Small intestine (tissue), 7 donors: ENCODE results near the gene RPS6KA3. TPM values are rescaled to one million over a fixed set of nuclear protein-coding genes. Genes with fewer than 3 reads are reported as not detected.

Experiments used
- DNase-seq, 2 donors: peaks; one replicate each; pipeline versions ENCODE4 v3.0.0 to v3.0.0-alpha.2; 2013
- FAIRE-seq: peaks from 2 replicates; lab custom pipeline; 2012; peaks lifted over from hg19 to GRCh38; lab: Jason Lieb, UNC
- H3K27ac ChIP-seq, 3 donors: one replicate each; pipeline ENCODE4 v1.5.1; 2013; ENCODE audit warnings: low read length in 2 of 3, mild to moderate bottlenecking in 2 of 3, control low read depth in 1 of 3, inconsistent platforms in 1 of 3, low read depth in 1 of 3, moderate library complexity in 1 of 3
- H3K27me3 ChIP-seq, 3 donors: one replicate each; pipeline ENCODE4 v1.6.1; 2013; ENCODE audit warnings: low read length in 3 of 3, inconsistent platforms in 1 of 3; ENCODE audit not compliant: control insufficient read depth in 3 of 3, insufficient read depth in 3 of 3
- H3K36me3 ChIP-seq, 3 donors: one replicate each; pipeline ENCODE4 v1.6.1; 2013; ENCODE audit warnings: low read length in 3 of 3, inconsistent platforms in 1 of 3, low read depth in 1 of 3, mild to moderate bottlenecking in 1 of 3, moderate library complexity in 1 of 3; ENCODE audit not compliant: control insufficient read depth in 3 of 3, insufficient read depth in 2 of 3
- H3K4me1 ChIP-seq, 3 donors: one replicate each; pipeline ENCODE4 v1.6.1; 2013; ENCODE audit warnings: low read length in 2 of 3, inconsistent platforms in 1 of 3, low read depth in 1 of 3, mild to moderate bottlenecking in 1 of 3, moderate library complexity in 1 of 3; ENCODE audit not compliant: control insufficient read depth in 3 of 3, insufficient read depth in 2 of 3
- H3K4me3 ChIP-seq, 3 donors: one replicate each; pipeline ENCODE4 v1.5.1; 2013; ENCODE audit warnings: low read length in 3 of 3, control low read depth in 1 of 3, inconsistent platforms in 1 of 3, low read depth in 1 of 3, mild to moderate bottlenecking in 1 of 3, moderate library complexity in 1 of 3
- H3K9me3 ChIP-seq, 2 donors: one replicate each; pipeline ENCODE4 v1.6.1; 2013; ENCODE audit warnings: low read depth in 1 of 2, low read length in 1 of 2; ENCODE audit not compliant: control insufficient read depth in 2 of 2, insufficient read depth in 1 of 2
- WGBS, 3 donors: extraction: QIAGEN DNeasy Blood & Tissue Kit; methylation state at CpG; one replicate each; pipeline ENCODE4 v1.1.7; 2013; 5-methylcytosine and 5-hydroxymethylcytosine counted together
- polyA plus RNA-seq, 4 donors: library from polyadenylated mRNA; stranded (reverse) in 3 of 4; unstranded in 1 of 4; fragments of 200-250 nt in 3 of 4; fragments of 120-200 nt in 1 of 4; gene quantifications; one replicate each; pipeline versions ENCODE4 v1.2.1 to v1.2.3, GENCODE V29; 2013
- donor health status: healthy with polysubstance abuse.
- donor health status: control.
- donor health status: control.
- donor health status: Bipolar disorder and iron deficiency.
- donor health status: healthy.

Gene RPS6KA3
- polyA plus RNA-seq, 4 donors: 11.1 to 55.5 (median 16.6) TPM

DNA sequence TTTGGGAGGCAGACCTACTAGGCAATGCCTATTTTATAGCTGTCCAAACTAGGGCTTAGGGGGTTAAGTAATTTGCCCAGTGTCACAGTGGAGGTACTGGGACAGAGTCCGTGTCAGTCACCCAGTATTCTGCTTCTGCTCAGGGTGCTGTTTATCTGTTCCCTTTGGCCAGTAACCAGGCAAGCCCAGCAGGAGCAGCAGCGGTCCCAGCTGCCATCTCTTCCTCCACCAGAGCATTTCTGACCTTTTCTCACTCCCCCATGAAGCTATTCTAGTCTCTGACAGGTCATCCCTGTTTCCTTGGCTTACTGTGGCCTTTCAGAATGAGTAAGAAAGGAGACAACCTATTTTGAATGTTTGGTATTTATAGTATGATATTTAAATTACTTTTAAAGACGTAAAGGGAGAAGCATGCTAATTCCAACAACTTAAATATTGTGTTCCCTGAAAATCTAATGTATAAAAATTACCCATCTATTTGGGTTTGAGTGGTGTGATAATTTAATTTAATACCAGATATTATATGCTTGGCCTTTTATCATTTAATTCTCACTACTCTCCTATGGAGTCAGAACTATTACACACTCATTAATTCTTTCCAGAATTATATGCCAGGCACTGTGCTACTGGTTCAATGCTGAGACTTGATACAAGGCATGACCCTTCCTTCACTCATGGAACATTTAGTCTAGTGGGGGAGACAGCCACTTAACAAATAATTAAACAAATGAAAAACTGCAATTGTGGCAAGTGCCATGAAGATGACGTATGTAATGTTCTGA, 60.6 kb downstream of the RPS6KA3 start:
- no peak overlapping the region for H3K4me3 ChIP-seq
- H3K27me3 ChIP-seq: no peaks in the 10 kb centered on the region
- FAIRE-seq (no peak), DNase-seq (no peak)
- peaks cover 0 to 14% (median 2%) of the 10 kb centered on the region in 3 donors for H3K36me3 ChIP-seq
- no peaks in the 10 kb centered on the region for H3K9me3 ChIP-seq
- WGBS, 3 donors: 56 to 69% (median 62%) methylated on average over 4 of the region's 4 CpGs
- H3K4me1 ChIP-seq: no peaks in the 10 kb centered on the region
- H3K27ac ChIP-seq: no peak overlapping the region

DNA sequence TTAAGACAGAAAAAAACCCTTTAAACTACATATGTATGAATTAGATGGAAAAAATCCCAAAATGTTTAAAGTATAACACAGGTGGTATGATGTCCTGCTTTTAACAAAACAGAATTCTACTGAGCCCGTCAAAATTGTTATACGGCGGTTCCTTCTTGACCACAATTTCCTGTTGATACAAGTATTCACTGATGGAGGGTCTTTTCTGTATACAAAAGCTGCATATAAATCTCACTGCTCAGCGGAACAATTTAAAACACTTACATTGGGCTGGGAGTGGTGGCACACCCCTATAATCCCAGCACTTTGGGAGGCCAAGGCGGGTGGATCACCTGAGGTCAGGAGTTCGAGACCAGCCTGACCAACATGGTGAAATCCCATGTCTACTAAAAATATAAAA, 62.4 kb downstream of the RPS6KA3 start:
- no peak overlapping the region for H3K4me3 ChIP-seq
- no peak for DNase-seq
- 64 to 77% (median 74%) methylated on average over 6 of the region's 6 CpGs for WGBS, 3 donors
- H3K27me3 ChIP-seq: no peaks in the 10 kb centered on the region
- H3K27ac ChIP-seq: no peak overlapping the region
- H3K4me1 ChIP-seq: no peaks in the 10 kb centered on the region
- FAIRE-seq: no peak
- no peaks in the 10 kb centered on the region for H3K9me3 ChIP-seq
- peaks cover 0 to 19% (median 2%) of the 10 kb centered on the region in 3 donors for H3K36me3 ChIP-seq

DNA sequence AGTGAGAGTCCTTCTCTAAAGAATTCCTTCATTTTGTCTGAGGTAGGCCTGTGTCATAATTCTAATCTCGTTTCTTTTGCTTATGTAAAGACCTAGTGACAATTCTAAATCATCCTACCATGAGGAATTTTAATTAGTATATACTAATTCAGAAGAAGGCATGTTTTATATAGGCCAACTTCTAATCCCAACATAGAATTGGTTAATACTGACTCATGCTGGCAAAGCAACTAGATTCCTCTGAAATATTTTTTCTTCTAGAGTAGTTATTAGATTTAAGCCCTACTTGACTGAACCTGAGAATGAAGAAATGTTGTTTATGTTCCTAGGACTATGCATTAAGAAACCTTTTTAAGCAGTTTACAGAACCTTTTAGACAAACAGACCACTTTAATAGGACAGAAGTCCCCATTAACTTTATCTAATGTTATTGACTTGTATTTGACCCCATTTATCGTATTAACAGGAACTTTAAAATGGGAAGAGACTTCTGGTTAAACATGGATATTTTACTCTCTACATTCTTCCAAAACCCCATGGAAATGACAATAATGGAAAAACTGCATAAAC, 69.0 kb downstream of the RPS6KA3 start:
- no peaks in the 10 kb centered on the region for H3K9me3 ChIP-seq
- FAIRE-seq (no peak), DNase-seq (no peak)
- peaks cover 0 to 11% (median 2%) of the 10 kb centered on the region in 3 donors for H3K36me3 ChIP-seq
- no peak overlapping the region for H3K4me3 ChIP-seq
- H3K27ac ChIP-seq: no peak overlapping the region
- 68 to 82% (median 73%) methylated on average over 2 of the region's 2 CpGs for WGBS, 3 donors
- H3K27me3 ChIP-seq: no peaks in the 10 kb centered on the region
- no peaks in the 10 kb centered on the region for H3K4me1 ChIP-seq

DNA sequence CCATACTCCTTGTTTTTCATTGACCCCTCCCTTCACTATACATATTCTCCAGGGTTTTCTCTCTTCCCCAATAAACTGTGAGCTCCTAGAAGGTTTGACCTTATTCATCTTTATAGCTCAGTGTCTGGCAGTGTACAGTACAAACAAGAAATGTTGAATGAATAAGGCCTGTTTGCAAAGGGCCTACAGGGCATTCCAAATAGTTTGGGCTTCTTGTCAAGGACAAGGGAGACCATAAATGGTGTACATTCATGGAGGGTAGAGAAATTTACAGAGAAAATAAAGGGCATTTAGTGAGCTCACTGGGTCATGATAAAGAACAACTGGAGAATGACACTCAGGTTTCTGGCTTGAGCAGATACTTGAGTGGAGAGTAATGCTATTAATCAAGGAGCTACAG, 77.5 kb downstream of the RPS6KA3 start:
- H3K9me3 ChIP-seq: no peaks in the 10 kb centered on the region
- FAIRE-seq (no peak), DNase-seq (no peak)
- H3K27ac ChIP-seq: no peak overlapping the region
- H3K36me3 ChIP-seq: peaks cover 0 to 22% (median 4%) of the 10 kb centered on the region in 3 donors
- no peaks in the 10 kb centered on the region for H3K4me1 ChIP-seq
- no peak overlapping the region for H3K4me3 ChIP-seq
- H3K27me3 ChIP-seq: no peaks in the 10 kb centered on the region

DNA sequence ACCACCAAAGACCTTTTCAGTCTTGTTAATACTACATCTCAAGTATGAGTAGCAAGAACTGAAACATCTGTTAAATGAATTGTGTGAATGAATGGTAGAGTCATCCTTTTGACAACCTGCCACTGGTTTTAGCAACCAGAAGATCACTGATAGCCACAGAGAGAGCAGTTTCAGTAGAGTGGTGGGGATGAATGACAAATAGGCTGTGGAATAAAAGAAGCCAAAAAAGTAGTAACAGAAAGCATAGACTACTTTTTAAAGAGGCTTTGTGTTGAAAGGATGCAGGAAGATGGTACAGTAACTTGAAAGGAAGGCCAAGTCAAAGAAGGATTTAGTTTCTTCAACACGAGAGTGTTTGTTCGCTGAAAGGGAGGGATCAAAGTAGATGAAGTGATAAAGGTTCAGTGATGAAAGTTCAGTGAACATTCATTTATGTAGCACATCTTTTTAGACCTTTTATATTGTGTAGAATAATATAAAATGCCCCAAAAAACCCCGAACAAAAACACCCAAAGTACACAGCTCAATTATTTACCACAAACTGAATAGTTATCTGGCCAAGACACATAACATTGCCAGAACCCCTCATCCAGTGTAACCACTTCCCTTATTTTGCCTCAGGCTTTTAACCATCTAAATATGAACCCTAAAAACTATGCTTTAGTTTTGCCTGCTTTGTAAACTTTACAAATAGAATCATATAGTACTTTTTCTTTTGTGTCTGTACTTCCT, 84.9 kb downstream of the RPS6KA3 start:
- no peaks in the 10 kb centered on the region for H3K9me3 ChIP-seq
- H3K36me3 ChIP-seq: peaks cover 0 to 17% (median 4%) of the 10 kb centered on the region in 3 donors
- no peak overlapping the region for H3K27ac ChIP-seq
- H3K4me3 ChIP-seq: no peak overlapping the region
- DNase-seq (no peak), FAIRE-seq (no peak)
- 57 to 74% (median 71%) methylated on average over 3 of the region's 3 CpGs for WGBS, 3 donors
- H3K4me1 ChIP-seq: no peaks in the 10 kb centered on the region
- no peaks in the 10 kb centered on the region for H3K27me3 ChIP-seq

DNA sequence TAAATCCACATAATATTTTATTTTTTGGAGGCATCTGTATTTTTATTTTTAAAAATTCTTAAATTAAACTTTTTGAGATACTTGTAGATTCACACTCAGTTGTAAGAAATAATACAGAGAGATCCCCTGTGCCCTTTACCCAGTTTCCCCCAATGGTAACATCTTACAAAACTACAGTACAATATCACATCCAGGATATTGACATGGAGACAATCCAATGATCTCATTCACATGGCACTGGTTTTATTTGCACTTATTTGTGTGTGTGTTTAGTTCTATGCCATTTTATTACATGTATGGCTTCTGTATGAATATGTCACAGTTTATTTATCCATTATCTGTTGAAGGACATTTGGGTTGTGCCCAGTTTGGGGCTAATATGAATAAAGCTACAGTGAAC, 89.6 kb downstream of the RPS6KA3 start:
- H3K4me3 ChIP-seq: no peak overlapping the region
- no peaks in the 10 kb centered on the region for H3K27me3 ChIP-seq
- H3K4me1 ChIP-seq: no peaks in the 10 kb centered on the region
- DNase-seq: no peak
- no peak overlapping the region for H3K27ac ChIP-seq
- H3K9me3 ChIP-seq: no peaks in the 10 kb centered on the region
- FAIRE-seq: no peak
- H3K36me3 ChIP-seq: peaks cover 2 to 18% (median 3%) of the 10 kb centered on the region in 3 donors

DNA sequence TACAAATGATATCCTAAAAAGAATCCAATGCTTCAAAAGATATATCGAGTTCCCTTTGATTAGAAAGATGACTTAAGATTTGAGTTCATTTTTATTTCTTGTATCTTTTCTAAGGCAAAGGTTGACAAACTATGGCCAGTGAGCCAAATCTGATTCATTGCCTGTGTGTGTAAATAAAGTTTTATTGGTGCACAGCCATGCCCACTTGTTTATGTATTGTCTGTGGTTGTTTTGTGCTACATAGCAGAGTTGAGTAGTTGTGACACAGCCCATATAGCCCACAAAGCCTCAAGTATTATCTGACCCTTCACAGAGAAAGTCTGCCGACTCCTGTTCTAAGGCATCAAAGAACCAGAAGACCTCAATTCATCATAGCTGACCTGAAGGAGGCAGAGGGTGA, 92.9 kb downstream of the RPS6KA3 start:
- no peak for FAIRE-seq
- WGBS, 3 donors: 82 to 92% (median 85%) methylated on average over 2 of the region's 2 CpGs

DNA sequence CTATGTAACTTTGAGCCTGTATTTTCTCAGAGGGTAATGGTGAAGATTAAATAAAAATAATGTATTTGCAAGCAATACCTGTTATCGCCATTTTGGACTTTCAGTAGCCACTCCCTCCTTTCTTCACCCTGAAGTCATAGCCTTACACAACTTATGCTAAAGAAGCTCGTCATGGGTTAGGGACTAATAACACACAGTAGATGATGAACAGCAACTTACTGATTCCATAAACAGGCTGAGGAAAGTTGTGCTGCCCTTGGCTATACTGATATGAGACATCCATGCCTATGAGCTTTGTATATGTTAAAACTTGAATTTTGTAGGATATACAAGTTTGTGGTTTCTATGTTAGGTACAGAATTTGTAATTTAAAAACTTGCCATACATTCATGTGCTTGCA, 93.4 kb downstream of the RPS6KA3 start:
- no peak overlapping the region for H3K4me3 ChIP-seq
- 82 to 93% (median 90%) methylated on average over 2 of the region's 2 CpGs for WGBS, 3 donors
- FAIRE-seq: no peak
- no peaks in the 10 kb centered on the region for H3K9me3 ChIP-seq
- no peaks in the 10 kb centered on the region for H3K4me1 ChIP-seq
- no peak overlapping the region for H3K27ac ChIP-seq
- DNase-seq: no peak
- H3K36me3 ChIP-seq: peaks cover 2 to 25% (median 3%) of the 10 kb centered on the region in 3 donors
- no peaks in the 10 kb centered on the region for H3K27me3 ChIP-seq

More for the DNA sequence above, 92.9 kb downstream of the RPS6KA3 start:
- DNase-seq: no peak
- H3K27ac ChIP-seq: no peak overlapping the region
- no peaks in the 10 kb centered on the region for H3K4me1 ChIP-seq
- no peaks in the 10 kb centered on the region for H3K27me3 ChIP-seq
- H3K36me3 ChIP-seq: peaks cover 2 to 23% (median 3%) of the 10 kb centered on the region in 3 donors
- no peak overlapping the region for H3K4me3 ChIP-seq
- H3K9me3 ChIP-seq: no peaks in the 10 kb centered on the region
